Prostate gland (tissue), 2 donors: Measurements from ENCODE around the gene CREG2.

Experiments used
- CTCF ChIP-seq, 4 experiments: fragments of 200-600 bp in 2 of 4; fragments of 450-650 bp in 2 of 4; sonication (generic) in 2 of 4; IDR thresholded peaks; 1 replicate in 3 of 4; 2 replicates in 1 of 4; pipeline ENCODE4 v1.5.1; 2016 to 2019; ENCODE audit warnings: antibody characterized with exemption in 4 of 4, mild to moderate bottlenecking in 2 of 4, moderate library complexity in 2 of 4
- POLR2A ChIP-seq: fragments of 450-650 bp; IDR thresholded peaks from one replicate; pipeline ENCODE4 v1.6.1; 2016; ENCODE audit warnings: antibody characterized with exemption, mild to moderate bottlenecking
- POLR2AphosphoS5 ChIP-seq: sonication (generic); formaldehyde crosslinking; IDR thresholded peaks from one replicate; pipeline ENCODE4 v1.6.1; 2017; ENCODE audit warnings: antibody characterized with exemption

GRCh38 chr2:101327863-101328394 is 59.4 kb downstream of the CREG2 start:
- TF ChIP-seq CTCF (IDR thresholded peaks at IDR 0.05) = no peak
- TF ChIP-seq POLR2A = no peak
- peak; percentile 97 for TF ChIP-seq POLR2AphosphoS5
